ENCODE results near the gene YAP1. TPM values are rescaled to one million over a fixed set of nuclear protein-coding genes. Genes with fewer than 3 reads are reported as not detected.

YAP1 gene
- total RNA-seq, 2 donors from 2014 or later = 46.2 to 49.1 TPM

- DNase-seq (no peak), ATAC-seq (no peak)
- intact Hi-C loops (cut with DNase I, micrococcal nuclease) = no loop called here
Observed at GRCh38 chr11:102151784-102152525, 41.7 kb downstream of the YAP1 start.

GRCh38 chr11:102153082-102153481 is 42.8 kb downstream of the YAP1 start:
- intact Hi-C loops (cut with DNase I, micrococcal nuclease) = no loop called here
- no peak for ATAC-seq

GRCh38 chr11:102154806-102155205 is 44.6 kb downstream of the YAP1 start:
- DNase-seq = no peak
- intact Hi-C loops (cut with DNase I, micrococcal nuclease) = no loop called here
- no peak for ATAC-seq

More at GRCh38 chr11:102153082-102153481, 42.8 kb downstream of the YAP1 start:
- DNase-seq = no peak

GRCh38 chr11:102155676-102156075 is 45.4 kb downstream of the YAP1 start:
- DNase-seq = no peak
- intact Hi-C loops (cut with DNase I, micrococcal nuclease) = no loop called here
- no peak for ATAC-seq

- intact Hi-C loops (cut with DNase I, micrococcal nuclease) = no loop called here
- peak; percentile 99 for ATAC-seq
- DNase-seq = peak; percentile 65 to 74
Observed at GRCh38 chr11:102157219-102157618, 47.0 kb downstream of the YAP1 start.

GRCh38 chr11:102158164-102158735 is 48.0 kb downstream of the YAP1 start:
- intact Hi-C loops (cut with DNase I, micrococcal nuclease) = no loop called here
- ATAC-seq (peak; percentile 64), DNase-seq (peak in 1 of 2 donors; percentile 35)

GRCh38 chr11:102163368-102163767 is 53.1 kb downstream of the YAP1 start:
- ATAC-seq = no peak
- no peak for DNase-seq
- intact Hi-C loops (cut with DNase I, micrococcal nuclease) = no loop called here

GRCh38 chr11:102166175-102167064 is 56.2 kb downstream of the YAP1 start:
- intact Hi-C loops (cut with DNase I, micrococcal nuclease) = no loop called here
- DNase-seq = no peak
- no peak for ATAC-seq

GRCh38 chr11:102168481-102168880 is 58.2 kb downstream of the YAP1 start:
- DNase-seq (no peak), ATAC-seq (no peak)
- intact Hi-C loops (cut with DNase I, micrococcal nuclease) = no loop called here

GRCh38 chr11:102171101-102171500 is 60.9 kb downstream of the YAP1 start:
- intact Hi-C loops (cut with DNase I, micrococcal nuclease) = no loop called here
- ATAC-seq (no peak), DNase-seq (no peak)

GRCh38 chr11:102172127-102172848 is 62.0 kb downstream of the YAP1 start:
- DNase-seq (no peak), ATAC-seq (no peak)
- intact Hi-C loops (cut with DNase I, micrococcal nuclease) = no loop called here

GRCh38 chr11:102177126-102177525 is 66.9 kb downstream of the YAP1 start:
- intact Hi-C loops (cut with DNase I, micrococcal nuclease) = no loop called here
- no peak for ATAC-seq

GRCh38 chr11:102177974-102178631 is 67.9 kb downstream of the YAP1 start:
- no peak for DNase-seq
- intact Hi-C loops (cut with DNase I, micrococcal nuclease) = no loop called here
- peak; percentile 90 for ATAC-seq

More at GRCh38 chr11:102177126-102177525, 66.9 kb downstream of the YAP1 start:
- no peak for DNase-seq

GRCh38 chr11:102179371-102179770 is 69.1 kb downstream of the YAP1 start:
- intact Hi-C loops (cut with DNase I, micrococcal nuclease) = no loop called here
- DNase-seq = no peak
- ATAC-seq = no peak

GRCh38 chr11:102184269-102184987 is 74.2 kb downstream of the YAP1 start:
- ATAC-seq = no peak
- intact Hi-C loops (cut with DNase I, micrococcal nuclease) = no loop called here
- DNase-seq = no peak

GRCh38 chr11:102186551-102187191 is 76.4 kb downstream of the YAP1 start:
- DNase-seq (no peak), ATAC-seq (no peak)
- intact Hi-C loops (cut with DNase I, micrococcal nuclease) = no loop called here

GRCh38 chr11:102187416-102188151 is 77.3 kb downstream of the YAP1 start:
- ATAC-seq (no peak), DNase-seq (no peak)
- intact Hi-C loops (cut with DNase I, micrococcal nuclease) = no loop called here

Measured in left colon (tissue), 2 donors.